ENCODE measurements around the gene WDFY2. TPM values are rescaled to one million over a fixed set of nuclear protein-coding genes. Genes with fewer than 3 reads are reported as not detected.
"Not testable (repeated sequence)": the region's sequence is repeated elsewhere in the genome, so short reads cannot be mapped to it uniquely, and the experiment has no call there.

The WDFY2 gene
- total RNA-seq, 1 donor from 2014 or later, result 4.5 TPM

DNA sequence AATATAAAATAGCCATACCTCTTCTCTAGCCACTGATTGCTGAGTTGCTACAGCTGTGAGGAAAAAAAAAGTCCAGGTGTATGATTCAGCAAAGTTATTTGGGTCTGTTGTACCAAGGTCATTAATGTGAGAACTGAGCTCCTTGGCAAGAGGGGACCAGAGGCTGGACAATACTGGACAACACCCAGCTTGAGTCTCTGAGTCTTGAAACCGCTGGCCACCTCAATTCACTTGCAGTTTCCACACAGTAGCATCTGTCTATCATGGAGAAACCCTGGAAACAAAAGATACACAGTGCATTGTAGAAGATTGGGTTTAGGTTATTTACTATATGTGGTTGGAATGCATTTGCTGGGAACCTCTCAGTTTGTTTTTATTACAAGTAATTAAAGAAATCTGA is 60.4 kb downstream of the WDFY2 start:
- H3K27me3 ChIP-seq (ENCODE audit: low read depth), result no peaks in the 10 kb centered on the region
- DNase-seq, result no peak
- peaks cover 47% of the 10 kb centered on the region for H3K4me1 ChIP-seq
- TF ChIP-seq, protein P1, sequence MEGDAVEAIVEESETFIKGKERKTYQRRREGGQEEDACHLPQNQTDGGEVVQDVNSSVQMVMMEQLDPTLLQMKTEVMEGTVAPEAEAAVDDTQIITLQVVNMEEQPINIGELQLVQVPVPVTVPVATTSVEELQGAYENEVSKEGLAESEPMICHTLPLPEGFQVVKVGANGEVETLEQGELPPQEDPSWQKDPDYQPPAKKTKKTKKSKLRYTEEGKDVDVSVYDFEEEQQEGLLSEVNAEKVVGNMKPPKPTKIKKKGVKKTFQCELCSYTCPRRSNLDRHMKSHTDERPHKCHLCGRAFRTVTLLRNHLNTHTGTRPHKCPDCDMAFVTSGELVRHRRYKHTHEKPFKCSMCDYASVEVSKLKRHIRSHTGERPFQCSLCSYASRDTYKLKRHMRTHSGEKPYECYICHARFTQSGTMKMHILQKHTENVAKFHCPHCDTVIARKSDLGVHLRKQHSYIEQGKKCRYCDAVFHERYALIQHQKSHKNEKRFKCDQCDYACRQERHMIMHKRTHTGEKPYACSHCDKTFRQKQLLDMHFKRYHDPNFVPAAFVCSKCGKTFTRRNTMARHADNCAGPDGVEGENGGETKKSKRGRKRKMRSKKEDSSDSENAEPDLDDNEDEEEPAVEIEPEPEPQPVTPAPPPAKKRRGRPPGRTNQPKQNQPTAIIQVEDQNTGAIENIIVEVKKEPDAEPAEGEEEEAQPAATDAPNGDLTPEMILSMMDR (IDR thresholded peaks at IDR 0.05; ENCODE audit: borderline replicate concordance), result no peak
- peak overlapping the region; percentile 7 for H3K27ac ChIP-seq (replicated peaks)
- intact Hi-C loops (cut with micrococcal nuclease), result no loop called here
- H3K4me3 ChIP-seq, result no peak overlapping the region
- no peaks in the 10 kb centered on the region for H3K36me3 ChIP-seq
- H3K9me3 ChIP-seq (replicated peaks), result no peaks in the 10 kb centered on the region

DNA sequence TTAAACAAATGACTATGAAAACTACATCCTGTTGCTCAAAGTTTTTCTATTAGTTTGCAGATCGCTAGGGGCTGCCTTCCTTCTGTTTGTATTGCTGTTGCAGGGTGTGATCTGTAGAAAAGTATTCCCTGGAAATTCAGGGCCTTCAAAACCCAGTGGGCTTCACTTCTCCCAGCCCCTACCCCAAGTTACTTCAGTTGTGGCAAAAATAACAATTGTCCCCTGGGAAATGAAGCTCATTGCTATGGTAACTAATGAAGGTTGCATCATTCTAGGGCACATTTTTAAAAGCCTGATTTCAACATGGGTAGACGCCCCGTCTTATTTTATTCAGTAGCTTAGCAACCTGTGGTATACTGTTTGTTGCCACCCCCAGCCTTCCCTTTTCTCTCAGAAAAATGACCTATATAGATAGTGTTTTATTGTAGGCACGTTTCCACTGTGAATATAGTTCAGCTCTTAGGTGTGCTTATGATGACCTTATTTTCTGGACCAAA is 60.9 kb downstream of the WDFY2 start:
- no peaks in the 10 kb centered on the region for H3K27me3 ChIP-seq (ENCODE audit: low read depth)
- H3K36me3 ChIP-seq, result no peaks in the 10 kb centered on the region
- H3K4me3 ChIP-seq, result no peak overlapping the region
- TF ChIP-seq, protein P1 (IDR thresholded peaks at IDR 0.05; ENCODE audit: borderline replicate concordance), result no peak
- no peak for DNase-seq
- peaks cover 44% of the 10 kb centered on the region for H3K4me1 ChIP-seq
- intact Hi-C loops (cut with micrococcal nuclease), result no loop called here
- H3K27ac ChIP-seq (replicated peaks), result peak overlapping the region; percentile 7
- no peaks in the 10 kb centered on the region for H3K9me3 ChIP-seq (replicated peaks)

DNA sequence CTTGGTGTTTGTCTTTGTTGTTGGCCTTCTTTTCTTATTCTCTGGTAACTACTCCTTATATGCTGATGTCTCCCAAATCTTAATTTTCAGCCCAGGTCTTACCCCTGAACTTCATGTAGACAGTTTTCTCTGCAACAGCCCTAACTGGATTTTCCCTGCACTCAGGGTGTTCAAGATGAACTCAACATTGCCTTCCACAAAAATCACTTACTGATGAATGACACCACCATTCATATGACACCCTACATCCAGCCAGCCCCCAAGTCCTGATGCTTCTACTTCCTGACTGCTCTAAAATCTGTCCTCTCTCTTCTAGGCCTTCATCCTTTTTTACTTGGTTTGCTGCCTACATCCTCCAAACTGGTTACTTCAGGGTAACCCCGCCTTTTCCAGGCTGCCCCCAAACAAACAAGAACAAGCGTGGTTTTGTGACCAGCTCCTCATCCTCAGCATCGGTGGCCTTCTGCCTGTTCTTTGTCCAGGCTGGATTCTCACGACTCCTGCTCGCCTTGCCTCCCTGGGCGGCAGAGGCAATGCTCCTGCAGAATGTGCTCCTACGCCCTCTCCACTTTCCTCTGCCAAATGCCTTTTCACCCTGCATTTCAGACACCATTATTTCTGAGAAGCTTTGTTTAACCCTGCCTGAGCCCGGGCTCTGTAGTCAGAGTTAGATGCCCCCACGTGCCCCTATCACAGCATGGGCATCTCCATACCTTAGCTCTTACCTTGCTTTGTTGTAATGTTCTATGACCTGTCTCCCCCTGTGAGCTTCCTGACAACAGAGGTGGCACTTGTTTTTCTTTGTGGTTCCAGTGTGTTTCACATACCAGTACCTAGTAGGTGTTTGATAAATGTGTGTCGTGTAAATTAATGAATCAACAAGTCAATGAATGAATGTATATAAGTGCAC is 61.8 kb downstream of the WDFY2 start:
- DNase-seq, result no peak
- TF ChIP-seq, protein P1 (IDR thresholded peaks at IDR 0.05; ENCODE audit: borderline replicate concordance), result no peak
- Histone ChIP-seq H3K27ac (replicated peaks) (peak overlapping the region; percentile 7), H3K4me3 (no peak overlapping the region), H3K4me1 (peaks cover 44% of the 10 kb centered on the region), H3K27me3 (ENCODE audit: low read depth) (no peaks in the 10 kb centered on the region), H3K36me3 (no peaks in the 10 kb centered on the region), H3K9me3 (replicated peaks) (no peaks in the 10 kb centered on the region)
- intact Hi-C loops (cut with micrococcal nuclease), result no loop called here

DNA sequence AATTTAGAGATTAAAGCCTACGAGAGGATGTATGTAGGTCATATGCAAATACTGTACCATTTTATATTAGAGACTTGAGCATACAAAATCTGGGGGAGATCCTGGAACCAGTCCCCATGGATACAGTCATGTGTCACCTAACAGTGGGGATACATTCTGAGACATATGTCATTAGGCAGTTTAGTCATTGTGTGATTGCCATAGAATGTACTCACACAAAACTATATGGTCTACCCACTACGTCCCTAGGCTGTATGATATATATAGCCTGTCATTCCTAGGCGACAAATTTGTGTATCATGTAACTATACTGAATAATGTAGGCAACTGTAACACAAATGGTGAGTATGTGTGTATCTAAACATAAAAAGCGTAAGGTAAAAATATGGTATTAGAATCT is 62.8 kb downstream of the WDFY2 start:
- peaks cover under 1% of the 10 kb centered on the region for H3K9me3 ChIP-seq (replicated peaks)
- no peaks in the 10 kb centered on the region for H3K36me3 ChIP-seq
- H3K27me3 ChIP-seq (ENCODE audit: low read depth), result no peaks in the 10 kb centered on the region
- DNase-seq, result no peak
- intact Hi-C loops (cut with micrococcal nuclease), result no loop called here
- no peak overlapping the region for H3K27ac ChIP-seq (replicated peaks)
- TF ChIP-seq, protein P1 (IDR thresholded peaks at IDR 0.05; ENCODE audit: borderline replicate concordance), result no peak
- H3K4me3 ChIP-seq, result no peak overlapping the region
- H3K4me1 ChIP-seq, result peaks cover 44% of the 10 kb centered on the region

DNA sequence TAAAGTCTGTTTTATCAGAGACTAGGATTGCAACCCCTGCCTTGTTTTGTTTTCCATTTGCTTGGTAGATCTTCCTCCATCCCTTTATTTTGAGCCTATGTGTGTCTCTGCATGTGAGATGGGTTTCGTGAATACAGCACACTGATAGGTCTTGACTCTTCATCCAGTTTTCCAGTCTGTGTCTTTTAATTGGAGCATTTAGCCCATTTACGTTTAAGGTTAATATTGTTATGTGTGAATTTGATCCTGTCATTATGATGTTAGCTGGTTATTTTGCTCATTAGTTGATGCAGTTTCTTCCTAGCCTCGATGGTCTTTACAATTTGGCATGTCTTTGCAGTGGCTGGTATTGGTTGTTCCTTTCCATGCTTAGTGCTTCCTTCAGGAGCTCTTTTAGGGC is 67.9 kb downstream of the WDFY2 start:
- intact Hi-C loops (cut with micrococcal nuclease); DNase-seq; H3K4me3 ChIP-seq; H3K27me3 ChIP-seq (ENCODE audit: low read depth); H3K4me1 ChIP-seq; H3K36me3 ChIP-seq; H3K27ac ChIP-seq (replicated peaks): not testable (repeated sequence)
- H3K9me3 ChIP-seq (replicated peaks), result peaks cover 21% of the 10 kb centered on the region

All from left ventricle myocardium inferior (tissue), 1 donor.